Parathyroid adenoma (tissue), 2 donors: ENCODE results near the gene RHOBTB3.

Experiments used
- H2AFZ ChIP-seq: fragments of 300-600 bp; sonication (generic); one replicate; pipeline ENCODE4 v1.7.0; 2017; ENCODE audit warnings: antibody characterized with exemption, mild to moderate bottlenecking
- H3K27ac ChIP-seq: fragments of 300-600 bp; sonication (generic); one replicate; pipeline ENCODE4 v1.7.0; 2017
- H3K27me3 ChIP-seq: fragments of 300-600 bp; sonication (generic); one replicate; pipeline ENCODE4 v1.7.0; 2017; ENCODE audit warnings: low read length; ENCODE audit not compliant: control insufficient read depth, insufficient read depth
- H3K36me3 ChIP-seq: fragments of 300-600 bp; sonication (generic); one replicate; pipeline ENCODE4 v1.7.0; 2017; ENCODE audit warnings: low read length; ENCODE audit not compliant: control insufficient read depth, insufficient read depth
- H3K4me1 ChIP-seq: fragments of 300-600 bp; sonication (generic); one replicate; pipeline ENCODE4 v1.7.0; 2017; ENCODE audit warnings: control low read depth
- H3K4me2 ChIP-seq: fragments of 300-600 bp; sonication (generic); one replicate; pipeline ENCODE4 v1.7.0; 2017; ENCODE audit warnings: low read length
- H3K4me3 ChIP-seq: fragments of 300-600 bp; sonication (generic); one replicate; pipeline ENCODE4 v1.7.0; 2017; ENCODE audit warnings: low read depth, low read length
- H3K79me2 ChIP-seq: fragments of 300-600 bp; sonication (generic); one replicate; pipeline ENCODE4 v1.7.0; 2017; ENCODE audit warnings: control low read depth
- H3K9ac ChIP-seq: fragments of 300-600 bp; sonication (generic); one replicate; pipeline ENCODE4 v1.7.0; 2017; ENCODE audit warnings: mild to moderate bottlenecking
- H3K9me3 ChIP-seq: fragments of 300-600 bp; sonication (generic); one replicate; pipeline ENCODE4 v1.7.0; 2017; ENCODE audit warnings: low read length; ENCODE audit not compliant: control insufficient read depth
- CTCF ChIP-seq: fragments of 300-600 bp; sonication (generic); IDR thresholded peaks from one replicate; pipeline ENCODE4 v1.7.0; 2017; ENCODE audit warnings: antibody characterized with exemption, mild to moderate bottlenecking
- donor health status: primary hyperparathyroidism.

Gene RHOBTB3

DNA sequence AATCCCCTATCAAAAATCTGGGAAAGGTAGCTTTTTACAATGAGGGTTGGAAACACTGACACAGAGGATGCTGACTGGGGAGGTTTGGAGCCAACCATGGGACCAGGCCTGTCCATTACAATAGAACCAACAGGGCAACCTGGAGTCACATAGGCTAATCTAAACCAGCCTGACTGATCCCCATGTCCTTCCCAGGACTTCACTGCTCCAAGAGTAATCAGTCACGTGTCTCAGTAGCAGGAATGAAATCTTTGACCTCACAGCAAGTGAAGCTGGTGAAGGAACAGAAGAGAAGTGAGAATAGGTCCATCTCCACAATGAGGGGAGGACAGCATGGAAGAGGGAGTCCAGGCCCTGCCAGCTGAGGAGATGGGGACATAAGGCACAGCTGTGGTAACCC, 107.4 kb downstream of the RHOBTB3 start:
- Histone ChIP-seq H3K27me3 (no peaks in the 10 kb centered on the region), H3K9ac (no peak overlapping the region), H3K9me3 (no peaks in the 10 kb centered on the region), H3K79me2 (no peaks in the 10 kb centered on the region), H3K27ac (no peak overlapping the region), H3K4me3 (no peak overlapping the region), H3K4me2 (no peak overlapping the region), H3K36me3 (no peaks in the 10 kb centered on the region), H3K4me1 (peaks cover 21% of the 10 kb centered on the region), H2AFZ (no peak overlapping the region)
- no peak for TF ChIP-seq CTCF

DNA sequence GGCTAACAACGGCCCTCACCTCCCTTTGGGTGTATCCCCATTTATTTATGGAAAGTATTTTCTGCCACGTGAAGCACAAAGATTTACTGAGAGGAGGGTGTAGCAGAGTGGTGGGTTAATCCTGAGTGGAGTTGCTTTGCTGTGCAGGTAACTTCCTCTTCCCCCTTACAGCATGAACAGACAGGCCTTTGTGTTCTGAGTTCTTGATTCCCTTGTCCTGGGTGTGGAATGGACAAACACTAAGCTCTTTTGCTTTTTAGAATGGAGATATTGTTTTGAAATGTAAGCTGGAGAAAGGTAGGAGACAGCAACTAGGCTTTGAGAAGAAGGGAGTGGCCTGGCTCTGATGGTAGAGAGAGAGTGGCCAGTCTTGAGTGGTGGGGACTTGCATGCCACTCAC, 108.5 kb downstream of the RHOBTB3 start:
- Histone ChIP-seq H3K4me2 (no peak overlapping the region), H3K4me1 (peaks cover 16% of the 10 kb centered on the region), H3K27me3 (no peaks in the 10 kb centered on the region), H3K79me2 (no peaks in the 10 kb centered on the region), H2AFZ (no peak overlapping the region), H3K27ac (no peak overlapping the region), H3K36me3 (no peaks in the 10 kb centered on the region), H3K9ac (no peak overlapping the region), H3K9me3 (no peaks in the 10 kb centered on the region), H3K4me3 (no peak overlapping the region)
- TF ChIP-seq CTCF: no peak

DNA sequence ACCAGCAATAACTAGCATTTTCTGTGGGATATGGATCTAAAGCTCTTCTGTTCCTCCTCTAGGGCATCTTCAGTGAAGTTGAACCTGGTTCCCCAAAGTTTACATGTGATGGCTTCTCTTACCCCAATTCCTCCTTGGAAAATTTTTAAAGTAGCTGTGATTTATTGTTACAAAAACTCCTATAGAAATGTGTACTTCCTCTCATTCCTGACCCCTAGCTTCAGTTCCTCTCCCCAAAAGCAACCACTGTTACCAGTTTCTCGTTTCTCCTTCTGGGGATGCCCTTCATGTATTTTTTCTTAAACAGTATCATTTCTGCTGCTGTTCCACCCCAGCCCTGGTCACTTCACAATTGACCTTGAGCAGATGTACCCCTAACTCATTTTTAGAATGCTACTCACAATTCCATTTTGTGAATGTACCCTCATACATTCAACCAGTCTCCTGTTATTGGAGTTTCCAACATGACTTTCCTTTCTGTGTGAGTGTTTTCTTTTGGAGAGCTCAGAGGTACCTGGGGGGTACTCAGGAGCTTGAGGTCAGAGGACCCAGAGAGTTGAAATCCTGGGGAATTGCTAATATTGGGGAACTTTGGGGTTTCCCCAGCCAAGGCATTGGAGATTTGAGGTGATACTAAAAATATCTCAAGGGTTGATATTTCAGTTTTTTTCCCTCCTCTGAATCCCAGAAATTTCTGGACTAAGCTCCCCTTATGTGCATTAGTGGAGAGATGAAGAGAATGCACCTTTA, 110.0 kb downstream of the RHOBTB3 start:
- H3K4me1 ChIP-seq: peaks cover 9% of the 10 kb centered on the region
- no peak overlapping the region for H2AFZ ChIP-seq
- no peaks in the 10 kb centered on the region for H3K9me3 ChIP-seq
- no peak overlapping the region for H3K4me3 ChIP-seq
- H3K36me3 ChIP-seq: no peaks in the 10 kb centered on the region
- no peak overlapping the region for H3K9ac ChIP-seq
- no peaks in the 10 kb centered on the region for H3K27me3 ChIP-seq
- no peaks in the 10 kb centered on the region for H3K79me2 ChIP-seq
- H3K4me2 ChIP-seq: no peak overlapping the region
- H3K27ac ChIP-seq: no peak overlapping the region
- no peak for TF ChIP-seq CTCF

DNA sequence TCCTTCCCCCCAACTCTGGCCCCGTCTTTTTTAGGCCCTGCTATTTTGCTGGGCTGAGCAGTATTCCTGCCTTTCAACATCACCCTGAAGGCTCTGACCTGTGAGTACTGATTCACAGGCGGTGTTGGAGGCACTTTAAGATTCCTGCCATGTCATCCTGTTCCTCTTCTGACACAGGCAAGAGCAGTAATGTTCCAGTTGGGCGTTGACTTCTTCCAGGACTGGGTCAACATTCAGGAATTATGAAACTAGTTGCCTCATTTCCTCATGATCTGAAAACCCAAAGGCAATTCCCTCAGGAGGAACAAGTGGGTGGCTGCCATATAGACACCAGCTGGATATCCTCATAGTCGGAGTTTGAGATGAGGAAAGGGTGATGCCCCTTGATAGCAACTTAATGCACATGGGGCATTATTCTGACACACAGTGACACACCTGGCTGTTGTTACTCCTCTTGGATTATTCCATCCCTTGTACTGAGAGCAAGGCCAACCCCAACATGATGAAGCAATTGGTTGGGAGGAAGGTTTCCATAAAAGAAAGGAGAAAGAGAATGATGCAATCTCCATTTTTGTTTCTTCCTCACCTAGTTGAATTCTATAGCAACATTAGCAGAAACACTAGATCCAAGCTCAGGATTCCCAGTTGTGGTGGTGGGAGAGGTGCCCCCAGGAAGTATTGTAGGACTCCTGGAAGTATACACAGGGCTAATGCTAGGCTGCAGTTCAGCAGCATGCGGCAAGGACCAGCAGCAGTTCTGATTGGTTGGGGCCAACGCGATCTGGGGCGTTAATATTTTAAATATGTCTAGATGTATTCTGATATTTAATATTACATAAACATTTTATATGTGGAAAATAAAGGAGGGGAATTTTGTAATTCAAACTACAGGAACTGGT, 111.0 kb downstream of the RHOBTB3 start:
- no peak overlapping the region for H3K27ac ChIP-seq
- TF ChIP-seq CTCF: no peak
- peaks cover 8% of the 10 kb centered on the region for H3K4me1 ChIP-seq
- no peaks in the 10 kb centered on the region for H3K27me3 ChIP-seq
- no peaks in the 10 kb centered on the region for H3K9me3 ChIP-seq
- no peak overlapping the region for H3K4me3 ChIP-seq
- H3K79me2 ChIP-seq: no peaks in the 10 kb centered on the region
- no peaks in the 10 kb centered on the region for H3K36me3 ChIP-seq
- H3K9ac ChIP-seq: no peak overlapping the region
- no peak overlapping the region for H3K4me2 ChIP-seq
- no peak overlapping the region for H2AFZ ChIP-seq
